ENCODE data around the gene TFIP11.

GRCh38 chr22:26558248-26558895 lies 46.1 kb upstream of the TFIP11 start:
- TF ChIP-seq CTCF (IDR thresholded peaks at IDR 0.05 in 8 of 11, conservative IDR thresholded peaks at IDR 0.05 in 3 of 11) (no peak), POLR2A (IDR thresholded peaks at IDR 0.05) (no peak), POLR2AphosphoS5 (IDR thresholded peaks at IDR 0.05) (no peak)
